GM12865 (cell line): ENCODE results near the gene OVCH1.
A peak's percentile ranks its signal among the peaks of the same experiment; 100 is the strongest.
"Not testable (repeated sequence)": the region's sequence is repeated elsewhere in the genome, so short reads cannot be mapped to it uniquely, and the experiment has no call there.

Experiments
- DNase-seq: peaks from one replicate; pipeline ENCODE4 v3.0.0; 2010; ENCODE audit warnings: low read depth
- H3K4me3 ChIP-seq: 2 replicates; pipeline ENCODE4 v1.5.1; 2011; ENCODE audit warnings: mild to moderate bottlenecking, low read depth, low read length, control low read depth
- CTCF ChIP-seq: IDR thresholded peaks from 2 replicates; pipeline ENCODE4 v1.5.1; 2011; ENCODE audit warnings: low read length, control low read depth, low read depth, inconsistent platforms; ENCODE audit not compliant: insufficient read depth; ENCODE audit errors: missing control alignments

Gene OVCH1

GRCh38 chr12:29396774-29397173 lies 100.7 kb downstream of the OVCH1 start:
- no peak for TF ChIP-seq CTCF
- DNase-seq = no peak
- H3K4me3 ChIP-seq = no peak overlapping the region

- no peak for DNase-seq
- TF ChIP-seq CTCF = no peak
- H3K4me3 ChIP-seq = no peak overlapping the region
Observed at GRCh38 chr12:29395356-29395755, 102.1 kb downstream of the OVCH1 start.

GRCh38 chr12:29390419-29390818 lies 107.1 kb downstream of the OVCH1 start:
- H3K4me3 ChIP-seq, DNase-seq: not testable (repeated sequence)

GRCh38 chr12:29389295-29389919 lies 108.1 kb downstream of the OVCH1 start:
- no peak for DNase-seq
- no peak overlapping the region for H3K4me3 ChIP-seq
- TF ChIP-seq CTCF = no peak

GRCh38 chr12:29386084-29386680 lies 111.3 kb downstream of the OVCH1 start:
- DNase-seq, H3K4me3 ChIP-seq: not testable (repeated sequence)

- DNase-seq, H3K4me3 ChIP-seq: not testable (repeated sequence)
Observed at GRCh38 chr12:29385194-29385593, 112.3 kb downstream of the OVCH1 start.

GRCh38 chr12:29382251-29382650 lies 115.2 kb downstream of the OVCH1 start:
- TF ChIP-seq CTCF = no peak

GRCh38 chr12:29380536-29381523 lies 116.7 kb downstream of the OVCH1 start, which contains the start of gene ERGIC2:
Gene ERGIC2 (minus strand): TSS chr12:29381172. CDS start chr12:29371633, 9,539 bp downstream.
- TF ChIP-seq CTCF = no peak
- H3K4me3 ChIP-seq = peak within 1 kb of the TSS; percentile 75
- peak; percentile 99 for DNase-seq

More at GRCh38 chr12:29382251-29382650, 115.2 kb downstream of the OVCH1 start:
- no peak for DNase-seq
- no peak overlapping the region for H3K4me3 ChIP-seq
